Measurements from ENCODE around the gene IQSEC1. TPM values are rescaled to one million over a fixed set of nuclear protein-coding genes. Genes with fewer than 3 reads are reported as not detected.

The IQSEC1 gene
- total and polyA plus RNA-seq, 9 of the 15 experiments (the other 6 are each of a cell fraction or from before 2014, with no cell fraction given): 0.56 to 39.0 (median 6.8) TPM

GRCh38 chr3:12994357-12994606 lies 78.9 kb downstream of the IQSEC1 start (continued):
- TF ChIP-seq RREB1 (CRISPR knock-in tag; IDR thresholded peaks at IDR 0.05) (peak; percentile 9; the same call in 1 of the 2 replicates), HIVEP1 (CRISPR knock-in tag; IDR thresholded peaks at IDR 0.05) (0 out of 2 replicates have a peak, but pooled peaks have one; percentile 56), ZNF224 (CRISPR knock-in tag; IDR thresholded peaks at IDR 0.05) (no peak), GTF2B (IDR thresholded peaks at IDR 0.05; ENCODE audit: extremely low read depth, insufficient read length) (no peak), SP2 (IDR thresholded peaks at IDR 0.05; ENCODE audit: extremely low read depth, low read depth, low read length, poor library complexity, severe bottlenecking) (no peak), PHF8 (IDR thresholded peaks at IDR 0.05; ENCODE audit: borderline replicate concordance, low read length) (peak; percentile 20; the same call in 1 of the 2 replicates), AFF1 (IDR thresholded peaks at IDR 0.05; ENCODE audit: low read depth in 1 of 2, partially characterized antibody in 2 of 2) (no peak), MECOM (CRISPR knock-in tag; IDR thresholded peaks at IDR 0.05) (no peak), ZNF584 (CRISPR knock-in tag; IDR thresholded peaks at IDR 0.05; ENCODE audit: low read depth) (no peak), VEZF1 (CRISPR knock-in tag; IDR thresholded peaks at IDR 0.05) (peak; percentile 75), BDP1 (IDR thresholded peaks at IDR 0.05; ENCODE audit: insufficient read depth, insufficient read length) (no peak), POLR3G (IDR thresholded peaks at IDR 0.05; ENCODE audit: extremely low read depth, insufficient read length, insufficient replicate concordance) (no peak), ETV5 (CRISPR knock-in tag; IDR thresholded peaks at IDR 0.05; ENCODE audit: low read depth) (no peak), SP1 (CRISPR knock-in tag; IDR thresholded peaks at IDR 0.05) (no peak), ZFX (CRISPR knock-in tag; IDR thresholded peaks at IDR 0.05) (no peak), HNRNPH1 (optimal IDR thresholded peaks at IDR 0.05; ENCODE audit: low read depth, low read length) (no peak)
